HEK293 (cell line): ENCODE data around the gene ZNF485.

Experiments used
- CTCF ChIA-PET: fragments of 350-600 bp; formaldehyde crosslinking; extraction: SDS; loops from one replicate; lab custom pipeline; 2021; ENCODE audit warnings: antibody characterized with exemption; lab: Yijun Ruan, JAX
- POLR2A ChIA-PET: fragments of 300-600 bp; formaldehyde crosslinking; extraction: SDS; loops from one replicate; lab custom pipeline; 2020; ENCODE audit warnings: antibody characterized with exemption, inconsistent platforms; lab: Yijun Ruan, JAX
- H3K27ac ChIP-seq: fragments of 200-500 bp; sonication (Bioruptor generic); 2 replicates; pipeline ENCODE4 v1.5.1; 2014; ENCODE audit warnings: low read depth, low read length, control low read depth, inconsistent platforms; ENCODE audit errors: extremely low read depth
- H3K36me3 ChIP-seq, 2 experiments: fragments of 200-500 bp in 1 of 2; sonication (Bioruptor generic) in 1 of 2; 1 replicate in 1 of 2; 2 replicates in 1 of 2; pipeline ENCODE4 v1.5.1; 2014 to 2017; ENCODE audit warnings: inconsistent platforms in 2 of 2, low read length in 2 of 2; ENCODE audit not compliant: control insufficient read depth in 2 of 2, insufficient read depth in 1 of 2
- H3K4me1 ChIP-seq: fragments of 200-500 bp; sonication (Bioruptor generic); 2 replicates; pipeline ENCODE4 v1.5.1; 2014; ENCODE audit warnings: mild to moderate bottlenecking, low read length, inconsistent platforms; ENCODE audit not compliant: control insufficient read depth, insufficient read depth
- H3K4me3 ChIP-seq: 2 replicates; pipeline ENCODE4 v1.5.1; 2011; ENCODE audit warnings: low read depth, mild to moderate bottlenecking, control low read depth, low read length, moderate library complexity
- H3K9me3 ChIP-seq: fragments of 200-500 bp; sonication (Bioruptor generic); 2 replicates; pipeline ENCODE4 v1.5.1; 2014; ENCODE audit warnings: low read depth, low read length, inconsistent platforms; ENCODE audit not compliant: control insufficient read depth, insufficient read depth
- GLIS1 ChIP-seq: fragments of 450-650 bp; formaldehyde crosslinking; IDR thresholded peaks from 2 replicates; pipeline ENCODE4 v1.5.1; 2016; ENCODE audit warnings: missing biosample characterization, missing genetic modification characterization
- GLIS2 ChIP-seq: fragments of 450-650 bp; formaldehyde crosslinking; IDR thresholded peaks from 2 replicates; pipeline ENCODE4 v1.5.1; 2016; ENCODE audit warnings: missing biosample characterization, missing genetic modification characterization
- HIC1 ChIP-seq: fragments of 450-650 bp; formaldehyde crosslinking; IDR thresholded peaks from 2 replicates; pipeline ENCODE4 v1.5.1; 2016; ENCODE audit warnings: missing biosample characterization, missing genetic modification characterization
- KLF10 ChIP-seq: fragments of 450-650 bp; IDR thresholded peaks from 2 replicates; pipeline ENCODE4 v1.5.1; 2018; ENCODE audit warnings: missing biosample characterization, mild to moderate bottlenecking, missing genetic modification characterization
- KLF16 ChIP-seq: fragments of 450-650 bp; formaldehyde crosslinking; IDR thresholded peaks from 2 replicates; pipeline ENCODE4 v1.5.1; 2017; ENCODE audit warnings: missing biosample characterization, missing genetic modification characterization
- PATZ1 ChIP-seq: fragments of 450-650 bp; formaldehyde crosslinking; IDR thresholded peaks from 2 replicates; pipeline ENCODE4 v1.5.1; 2016; ENCODE audit warnings: missing biosample characterization, missing genetic modification characterization
- SP2 ChIP-seq: fragments of 450-650 bp; formaldehyde crosslinking; IDR thresholded peaks from 2 replicates; pipeline ENCODE4 v1.5.1; 2016; ENCODE audit warnings: missing biosample characterization, missing genetic modification characterization
- SP3 ChIP-seq: fragments of 450-650 bp; formaldehyde crosslinking; IDR thresholded peaks from 2 replicates; pipeline ENCODE4 v1.5.1; 2016; ENCODE audit warnings: missing biosample characterization, missing genetic modification characterization
- ZBTB11 ChIP-seq: fragments of 450-650 bp; formaldehyde crosslinking; conservative IDR thresholded peaks from 2 replicates; pipeline ENCODE4 v1.5.1; 2016; ENCODE audit warnings: low read depth, missing biosample characterization, missing genetic modification characterization
- ZBTB20 ChIP-seq: fragments of 450-650 bp; formaldehyde crosslinking; IDR thresholded peaks from 2 replicates; pipeline ENCODE4 v1.5.1; 2016; ENCODE audit warnings: missing biosample characterization, missing genetic modification characterization
- ZIC2 ChIP-seq: fragments of 450-650 bp; formaldehyde crosslinking; IDR thresholded peaks from 2 replicates; pipeline ENCODE4 v1.5.1; 2016; ENCODE audit warnings: missing biosample characterization, missing genetic modification characterization
- ZNF18 ChIP-seq: fragments of 450-650 bp; formaldehyde crosslinking; IDR thresholded peaks from 2 replicates; pipeline ENCODE4 v1.5.1; 2016; ENCODE audit warnings: missing biosample characterization, missing genetic modification characterization
- ZNF2 ChIP-seq: fragments of 450-650 bp; formaldehyde crosslinking; IDR thresholded peaks from 2 replicates; pipeline ENCODE4 v1.5.1; 2016; ENCODE audit warnings: missing biosample characterization, missing genetic modification characterization
- ZNF280C ChIP-seq: fragments of 450-650 bp; formaldehyde crosslinking; IDR thresholded peaks from 2 replicates; pipeline ENCODE4 v1.5.1; 2016; ENCODE audit warnings: missing biosample characterization, missing genetic modification characterization
- ZNF37A ChIP-seq: fragments of 450-650 bp; IDR thresholded peaks from 2 replicates; pipeline ENCODE4 v1.5.1; 2018; ENCODE audit warnings: missing biosample characterization, missing genetic modification characterization
- ZNF404 ChIP-seq: fragments of 450-650 bp; formaldehyde crosslinking; IDR thresholded peaks from 2 replicates; pipeline ENCODE4 v1.5.1; 2017; ENCODE audit warnings: missing biosample characterization, missing genetic modification characterization
- ZNF501 ChIP-seq: fragments of 450-650 bp; formaldehyde crosslinking; IDR thresholded peaks from 2 replicates; pipeline ENCODE4 v1.5.1; 2016; ENCODE audit warnings: missing biosample characterization, missing genetic modification characterization
- ZNF560 ChIP-seq: fragments of 450-650 bp; formaldehyde crosslinking; IDR thresholded peaks from 2 replicates; pipeline ENCODE4 v1.5.1; 2017; ENCODE audit warnings: missing biosample characterization, missing genetic modification characterization, borderline replicate concordance
- ZNF585B ChIP-seq: fragments of 450-650 bp; formaldehyde crosslinking; IDR thresholded peaks from 2 replicates; pipeline ENCODE4 v1.5.1; 2016; ENCODE audit warnings: missing biosample characterization, missing genetic modification characterization
- ZNF600 ChIP-seq: fragments of 450-650 bp; formaldehyde crosslinking; IDR thresholded peaks from 2 replicates; pipeline ENCODE4 v1.5.1; 2016; ENCODE audit warnings: missing biosample characterization, missing genetic modification characterization
- ZNF621 ChIP-seq: fragments of 450-650 bp; formaldehyde crosslinking; IDR thresholded peaks from 2 replicates; pipeline ENCODE4 v1.5.1; 2017; ENCODE audit warnings: missing biosample characterization, missing genetic modification characterization
- ZNF624 ChIP-seq: fragments of 450-650 bp; formaldehyde crosslinking; IDR thresholded peaks from 2 replicates; pipeline ENCODE4 v1.5.1; 2017; ENCODE audit warnings: missing biosample characterization, missing genetic modification characterization
- ZNF692 ChIP-seq: fragments of 450-650 bp; formaldehyde crosslinking; IDR thresholded peaks from 2 replicates; pipeline ENCODE4 v1.5.1; 2016; ENCODE audit warnings: missing biosample characterization, missing genetic modification characterization
- ZNF830 ChIP-seq: fragments of 450-650 bp; IDR thresholded peaks from 2 replicates; pipeline ENCODE4 v1.5.0; 2018; ENCODE audit warnings: missing biosample characterization, missing genetic modification characterization, low read depth, mild to moderate bottlenecking, moderate library complexity

Gene ZNF485

GRCh38 chr10:43606323-43607198, at the start of gene ZNF485:
TSS of gene ZNF485 (plus strand) at chr10:43606438. CDS start at chr10:43607051, 613 bp downstream.
- Histone ChIP-seq H3K27ac (no peak within 1 kb of the TSS; the same call in 1 of the 2 replicates), H3K4me3 (peak within 1 kb of the TSS; percentile 66), H3K9me3 (no peaks in the 10 kb centered on the region), H3K36me3 (peaks cover 8 to 32% of the 10 kb centered on the region in 2 experiments; a peak in 2 of 3 replicates), H3K4me1 (no peaks in the 10 kb centered on the region)
- CTCF ChIA-PET: interaction anchor here (0.9 kb wide), 1 partner anchor 44 kb away, joined by 3 read pairs; no protein-coding TSS in a partner anchor
- POLR2A ChIA-PET: no interaction called here
- TF ChIP-seq ZNF37A (tag by site-specific recombination) (no peak), PATZ1 (tag by site-specific recombination) (peak; percentile 62), ZNF280C (tag by site-specific recombination) (no peak), ZBTB11 (tag by site-specific recombination) (peak; percentile 94), ZNF624 (tag by site-specific recombination) (no peak), ZNF404 (tag by site-specific recombination) (no peak), ZNF830 (tag by site-specific recombination) (no peak), SP3 (tag by site-specific recombination) (peak; percentile 98), SP2 (peak; percentile 94), ZNF560 (no peak), KLF10 (tag by site-specific recombination) (peak; percentile 20; the same call in 1 of the 2 replicates), ZBTB20 (tag by site-specific recombination) (peak; percentile 36; the same call in 1 of the 2 replicates), ZNF600 (tag by site-specific recombination) (peak; percentile 60; the same call in 1 of the 2 replicates), ZNF2 (tag by site-specific recombination) (peak; percentile 67; the same call in 1 of the 2 replicates), ZNF585B (tag by site-specific recombination) (no peak), ZNF18 (0 out of 2 replicates have a peak, but pooled peaks have one; percentile 36), GLIS2 (tag by site-specific recombination) (peak; percentile 79), ZNF692 (0 out of 2 replicates have a peak, but pooled peaks have one; percentile 51), GLIS1 (tag by site-specific recombination) (peak; percentile 38), ZNF501 (tag by site-specific recombination) (peak; percentile 63), ZNF621 (no peak), HIC1 (tag by site-specific recombination) (peak; percentile 83), KLF16 (tag by site-specific recombination) (peak; percentile 80), ZIC2 (peak; percentile 62)
